SKM-1 treated with dmso at 0.1 percent for 144 hours (cell line): ENCODE measurements around the gene HCN2.

ENCODE experiments used
- DNase-seq: peaks from one replicate; lab custom pipeline; 2025; ENCODE audit not compliant: unreplicated experiment; lab: John Stamatoyannopoulos, UW

Gene HCN2

DNA sequence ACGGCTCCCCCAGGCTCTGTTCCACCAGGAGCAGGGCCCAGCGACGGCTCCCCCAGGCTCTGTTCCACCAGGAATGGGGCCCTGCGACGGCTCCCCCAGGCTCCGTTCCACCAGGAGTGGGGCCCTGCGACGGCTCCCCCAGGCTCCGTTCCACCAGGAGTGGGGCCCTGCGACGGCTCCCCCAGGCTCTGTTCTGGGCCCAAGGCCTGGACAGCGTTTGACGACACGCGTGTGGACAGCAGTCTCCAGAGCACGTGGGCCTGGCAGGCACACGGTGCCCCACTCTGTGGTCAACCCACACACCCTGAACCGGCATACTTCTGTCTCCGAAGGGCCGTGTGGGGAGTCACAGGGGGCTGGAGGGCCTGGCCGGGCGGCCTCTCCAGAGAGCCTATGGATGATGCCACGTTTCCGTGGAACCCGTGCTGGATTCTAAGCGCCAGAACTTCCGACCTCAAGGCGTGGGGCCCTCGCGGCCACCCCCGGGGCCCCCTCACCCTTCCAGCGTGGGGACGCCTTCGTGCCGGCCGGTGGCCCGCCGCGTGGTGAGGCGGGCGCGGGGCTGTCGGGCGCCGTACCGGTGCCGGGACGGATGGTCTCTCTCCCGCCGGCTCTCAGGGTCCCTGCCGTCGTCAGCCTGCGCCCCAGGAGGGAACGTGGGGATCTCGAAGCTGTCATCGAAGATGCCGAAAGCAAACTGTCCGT is 61.6 kb downstream of the HCN2 start:
- no peak for DNase-seq

GRCh38 chr19:651991-652390 is 62.3 kb downstream of the HCN2 start:
- no peak for DNase-seq

DNA sequence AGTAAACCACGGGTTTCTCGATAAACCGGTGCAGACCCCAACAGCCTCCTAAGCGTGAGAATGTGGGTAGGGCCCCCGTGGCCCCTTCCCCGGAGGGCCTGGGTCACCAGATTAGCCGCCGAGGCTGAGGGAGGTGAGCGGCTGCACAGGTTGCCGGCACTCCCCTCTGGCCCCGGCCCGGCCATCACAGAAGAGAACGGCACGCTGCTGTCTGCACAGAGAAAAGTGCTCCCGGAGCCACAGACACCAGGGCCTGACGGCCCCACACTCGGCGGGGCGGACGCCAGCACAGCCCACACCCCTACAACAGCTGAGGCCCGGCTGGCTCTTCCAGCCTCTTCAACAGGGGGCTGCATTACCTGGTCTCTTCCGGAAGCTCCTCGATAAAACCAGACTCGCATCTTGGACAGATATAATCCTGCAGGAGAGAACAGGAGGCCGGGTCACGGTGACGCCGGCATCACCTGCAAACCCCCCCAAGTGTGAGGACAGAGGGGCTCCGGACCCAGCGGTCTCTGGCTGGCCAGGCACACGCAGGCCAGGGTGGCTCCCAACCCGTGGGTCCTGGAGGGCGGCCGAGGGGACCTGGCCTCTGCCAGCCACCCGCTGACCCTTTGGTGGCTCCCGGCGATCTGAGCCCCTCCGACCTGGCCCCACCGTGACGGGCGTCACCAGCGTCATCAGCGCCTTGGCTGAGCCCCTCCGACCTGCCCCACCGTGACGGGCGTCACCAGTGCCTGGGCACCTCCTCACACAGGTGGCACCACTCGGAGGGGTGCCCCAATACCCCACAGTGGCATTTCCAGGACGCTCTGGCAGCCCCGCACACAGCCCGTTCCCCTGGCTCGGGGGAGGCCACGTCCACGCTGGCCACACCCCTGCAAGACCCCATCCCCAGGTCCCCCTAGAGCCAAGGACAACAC is 63.0 kb downstream of the HCN2 start:
- no peak for DNase-seq

- DNase-seq: no peak
Observed at GRCh38 chr19:653425-653824, 63.7 kb downstream of the HCN2 start.

DNA sequence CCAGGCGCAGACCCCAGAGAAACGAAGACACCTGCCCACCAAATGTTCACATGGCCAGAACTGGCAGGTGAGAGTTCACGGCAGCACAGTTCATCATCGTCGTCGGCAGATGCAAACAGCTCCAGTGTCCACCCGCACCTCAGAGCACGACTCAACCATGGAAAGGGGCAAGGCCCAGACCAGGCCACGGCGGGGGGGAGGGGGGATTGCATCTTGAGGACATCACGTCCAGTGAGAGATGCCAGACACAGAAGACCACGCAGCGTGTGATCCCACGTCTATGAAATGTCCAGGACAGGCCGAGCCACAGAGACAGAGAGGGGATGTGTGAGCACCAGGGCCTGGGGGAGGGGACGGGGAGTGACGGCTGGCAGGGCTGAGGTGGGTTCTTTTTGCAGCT is 66.0 kb downstream of the HCN2 start:
- no peak for DNase-seq

DNA sequence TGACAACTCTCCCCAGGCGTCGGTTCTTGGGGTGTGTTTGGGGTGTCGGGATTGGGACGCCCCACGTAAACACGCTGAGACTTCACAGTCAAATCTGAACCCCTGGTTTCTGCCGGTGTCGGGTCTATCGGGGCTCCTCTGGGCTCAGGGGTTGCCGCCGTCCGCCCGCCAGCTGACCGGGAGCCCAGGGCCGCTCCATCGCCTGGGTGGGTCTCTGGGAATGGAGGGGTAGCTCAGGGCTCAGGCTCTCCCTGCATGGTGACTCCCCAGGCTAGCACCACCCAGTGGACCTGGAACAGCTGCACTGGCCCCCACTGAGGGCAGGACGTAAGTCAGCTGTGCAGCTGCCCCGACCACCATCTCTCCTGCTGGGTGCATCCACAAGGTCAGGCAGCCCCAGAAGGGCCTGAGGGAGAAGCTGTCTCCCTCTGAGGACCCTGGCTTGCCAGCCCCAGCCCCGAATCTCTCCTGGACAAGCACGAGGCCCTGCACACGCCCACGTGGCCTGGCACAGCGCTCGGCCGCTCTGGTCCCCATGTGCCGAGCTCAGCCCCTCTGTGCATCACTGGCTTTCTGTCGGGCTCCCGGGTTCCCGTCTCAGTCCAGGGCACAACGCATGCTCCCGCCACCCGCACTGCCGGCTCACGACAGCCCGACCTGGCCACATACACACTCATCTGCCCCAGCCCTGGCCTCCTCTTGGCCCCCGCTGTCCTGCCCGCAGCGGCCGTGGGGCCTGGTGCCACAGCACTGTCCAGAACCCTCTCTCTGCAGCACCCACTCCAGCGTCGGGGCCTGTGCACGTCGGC is 67.3 kb downstream of the HCN2 start:
- no peak for DNase-seq

GRCh38 chr19:657611-658010 is 67.9 kb downstream of the HCN2 start:
- no peak for DNase-seq

- DNase-seq: no peak
Observed at GRCh38 chr19:658059-658839, 68.6 kb downstream of the HCN2 start.

GRCh38 chr19:658916-659839 is 69.5 kb downstream of the HCN2 start:
- no peak for DNase-seq

- no peak for DNase-seq
Observed at GRCh38 chr19:660793-661426, 71.2 kb downstream of the HCN2 start.

DNA sequence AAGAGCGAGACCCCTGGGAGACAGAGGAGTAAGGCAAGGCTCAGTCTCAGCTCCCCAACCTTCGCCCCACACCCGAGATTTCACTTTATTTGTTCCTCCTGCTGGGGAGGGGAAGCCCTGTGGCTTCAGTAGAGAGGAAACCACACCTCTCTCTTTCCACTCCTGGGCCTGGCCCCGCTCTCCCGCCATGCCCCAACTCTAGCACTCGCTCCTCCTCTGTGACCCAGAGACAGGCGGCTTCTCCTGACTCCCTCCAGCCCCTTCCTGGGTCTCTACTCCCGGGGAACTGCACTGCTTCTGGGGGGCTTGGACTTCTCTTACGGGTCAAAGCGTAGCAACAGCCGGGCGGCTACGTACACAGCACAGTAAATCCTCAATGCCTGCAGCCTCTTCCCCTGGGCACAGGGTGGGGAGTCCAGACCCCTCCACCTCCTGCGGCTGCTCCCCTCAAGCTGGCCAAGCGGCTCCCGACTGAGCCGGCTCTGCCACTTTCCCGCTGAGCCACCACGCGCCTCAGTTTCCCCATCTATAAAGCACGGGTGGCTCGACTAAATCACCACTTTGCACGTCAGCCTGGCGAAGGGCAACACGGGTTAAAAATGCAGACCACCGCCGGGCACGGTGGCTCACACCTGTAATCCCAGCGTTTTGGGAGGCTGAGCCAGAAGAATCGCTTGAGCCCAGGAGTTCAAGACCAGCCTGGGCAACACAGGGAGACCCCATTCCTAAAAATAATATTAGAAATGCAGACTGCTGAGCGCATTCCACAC is 71.9 kb downstream of the HCN2 start:
- DNase-seq: peak; percentile 20

- DNase-seq: peak; percentile 31
Observed at GRCh38 chr19:662207-662961, 72.7 kb downstream of the HCN2 start.

DNA sequence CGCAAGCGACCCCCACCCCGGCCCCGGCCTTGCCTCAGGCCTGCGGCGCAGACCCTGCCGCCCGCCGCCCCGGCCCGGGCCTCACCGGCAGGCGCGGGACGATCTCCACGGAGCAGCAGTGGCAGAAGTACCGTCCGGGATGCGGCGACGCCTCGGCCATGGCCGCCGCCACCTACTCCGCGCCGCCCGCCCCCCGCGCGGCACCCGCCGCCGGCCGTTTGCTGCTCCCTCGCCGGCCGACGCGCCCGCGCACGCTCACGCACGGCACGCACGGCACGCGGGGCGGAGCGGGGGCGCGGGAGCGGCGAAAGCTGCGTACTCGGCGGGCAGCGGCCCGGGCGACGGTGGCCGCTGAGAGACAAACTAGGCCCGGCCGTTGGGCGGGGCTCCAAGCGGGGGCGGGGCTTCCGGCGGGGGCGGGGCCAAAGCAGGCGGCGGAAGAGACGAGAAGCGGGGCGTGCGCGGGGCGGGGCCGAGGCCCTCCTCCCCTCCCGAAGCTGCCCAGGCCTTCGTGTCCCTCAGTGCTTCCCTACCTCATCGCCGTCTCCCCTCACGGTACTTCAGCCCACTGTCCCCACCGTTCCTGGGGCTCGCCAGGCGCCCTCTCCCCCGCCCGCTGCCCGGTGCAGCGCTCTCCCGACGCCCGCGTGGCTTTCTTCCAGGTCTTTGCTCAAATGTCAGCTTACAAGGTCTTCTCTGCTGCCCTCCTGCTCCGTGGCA is 73.4 kb downstream of the HCN2 start, which contains the start of gene RNF126:
Gene RNF126, minus strand, starts transcription at position 253 of the 720 bp plus-strand sequence. Its CDS starts 93 bp downstream, at position 160.
- peak; percentile 89 for DNase-seq

GRCh38 chr19:663682-664117 is 74.0 kb downstream of the HCN2 start:
- no peak for DNase-seq

GRCh38 chr19:664913-665443 is 75.3 kb downstream of the HCN2 start:
- peak; percentile 70 for DNase-seq
